HG03060 (cell line): Measurements from ENCODE around the gene S100A13.

Source experiments
- ATAC-seq: cut with Tn5 transposase; IDR thresholded peaks from one replicate; pipeline ENCODE4 v1.9.1; 2021; ENCODE audit warnings: low read depth, moderate number of reproducible peaks; ENCODE audit not compliant: unreplicated experiment

The S100A13 gene

DNA sequence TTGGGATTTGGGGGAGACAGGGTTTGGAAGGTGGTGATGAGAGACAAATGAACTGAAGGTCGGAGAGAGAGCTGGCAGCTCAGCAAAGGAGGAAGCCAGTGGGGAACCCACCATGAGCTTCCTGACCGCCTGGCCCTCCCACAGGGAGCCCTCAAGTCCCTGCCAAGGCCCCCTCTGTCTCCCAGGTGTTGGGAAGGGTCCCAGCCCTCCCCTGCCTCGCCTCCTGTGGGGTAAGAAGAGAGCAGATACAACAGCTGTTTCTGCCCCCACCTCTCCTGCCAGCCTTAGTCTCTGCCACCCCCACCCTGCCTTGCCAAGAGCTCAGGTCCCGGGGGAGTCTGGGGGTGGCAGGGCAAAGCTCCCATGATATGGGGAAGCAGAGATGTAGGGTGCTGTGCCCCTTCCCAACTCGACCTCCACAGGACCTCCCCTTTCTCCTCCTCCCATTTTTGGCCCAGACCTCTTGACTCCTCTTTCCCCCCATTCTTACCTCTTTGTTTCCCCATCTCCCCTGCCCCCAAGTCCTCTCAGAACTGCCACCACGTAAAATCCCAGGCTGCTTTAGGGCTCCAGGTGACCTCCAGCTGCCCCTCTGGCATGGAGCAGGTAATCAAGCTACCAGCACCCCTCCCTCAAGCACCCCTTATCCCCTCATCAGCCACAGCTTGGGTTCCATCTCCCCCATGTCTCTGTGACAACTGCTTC is 1.5 kb upstream of the S100A13 start:
- no peak for ATAC-seq

DNA sequence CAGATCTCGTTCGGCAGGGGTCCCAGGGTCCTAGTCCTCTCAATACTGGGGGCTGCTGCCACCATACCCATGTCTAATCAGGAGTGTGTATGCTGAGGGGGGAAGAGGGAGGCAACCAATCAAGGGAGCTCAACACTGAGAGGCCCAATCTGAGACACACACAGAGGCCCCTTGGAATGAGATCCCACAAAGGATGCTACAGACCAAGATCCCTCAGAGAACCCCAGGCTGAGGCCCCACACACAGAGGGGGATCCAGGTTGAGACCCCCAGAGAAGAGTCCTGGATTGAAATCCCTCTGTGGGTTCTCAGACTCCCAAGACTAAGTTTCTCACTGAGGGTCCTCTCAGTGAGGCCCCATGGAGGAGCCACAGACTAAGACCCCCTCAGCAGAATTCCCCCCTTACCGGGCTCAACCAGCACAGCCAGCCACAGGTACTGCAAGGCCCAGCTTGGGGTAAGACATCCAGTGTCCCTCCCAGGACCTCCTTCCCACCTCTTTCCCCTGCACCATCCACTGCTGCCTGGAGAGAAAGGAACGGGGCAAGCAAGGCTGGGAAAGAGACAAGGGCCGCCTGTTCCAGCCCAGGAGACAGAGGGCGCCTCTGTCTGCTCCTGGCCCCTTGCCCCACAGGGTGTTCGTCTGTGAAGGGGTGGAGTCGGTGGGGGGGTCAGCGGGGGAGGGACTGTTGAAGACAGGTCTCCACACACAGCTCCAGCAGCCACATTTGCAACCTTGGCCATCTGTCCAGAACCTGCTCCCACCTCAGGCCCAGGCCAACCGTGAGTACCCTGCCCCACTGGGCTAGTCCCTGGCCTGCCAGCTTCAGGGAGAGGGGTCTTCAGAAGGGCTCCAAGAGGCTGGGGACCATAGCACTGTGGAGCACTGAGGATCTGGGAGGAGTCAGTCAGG is 666 bp upstream of the S100A13 start, which contains the start of gene S100A1:
S100A1 (plus strand) TSS at position 720 of the 912 bp plus-strand sequence. CDS start 2,088 bp downstream, outside the sequence.
- ATAC-seq = no peak

- ATAC-seq = no peak
These were observed 815 bp downstream of the S100A13 start for GRCh38 chr1:153626477-153626903.

DNA sequence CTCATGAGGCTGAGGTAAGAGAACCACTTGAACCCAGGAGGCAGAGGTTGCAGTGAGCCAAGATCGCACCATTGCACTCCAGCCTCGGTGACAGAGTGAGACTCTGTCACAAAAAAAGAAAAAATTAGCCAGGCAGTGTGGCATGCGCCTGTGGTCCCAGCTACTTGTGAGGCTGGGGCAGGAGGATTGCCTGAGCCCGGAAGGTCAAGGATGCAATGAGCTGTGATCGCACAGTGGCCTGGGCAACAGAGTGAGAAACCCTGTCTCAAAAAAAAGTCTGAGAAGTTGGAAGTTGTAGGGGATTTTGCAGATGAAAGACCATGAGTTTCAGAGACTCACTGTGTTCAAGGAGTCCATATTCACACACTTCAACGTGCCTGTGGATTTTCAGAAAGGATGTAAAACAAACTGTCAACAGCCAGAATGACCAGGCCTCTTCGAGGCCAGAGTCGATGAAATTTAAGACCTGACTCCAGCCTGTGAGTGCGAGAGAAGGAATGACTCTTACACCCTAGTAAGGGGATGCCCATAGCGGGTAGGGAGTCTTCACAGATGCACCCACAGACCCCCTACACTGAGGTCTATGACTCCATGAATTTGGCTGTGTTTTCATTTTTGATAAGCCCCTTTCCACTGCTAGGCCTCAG is 2.2 kb downstream of the S100A13 start:
- no peak for ATAC-seq

- no peak for ATAC-seq
These were observed 4.2 kb downstream of the S100A13 start for GRCh38 chr1:153623101-153623500.

- no peak for ATAC-seq
These were observed 8.1 kb downstream of the S100A13 start for GRCh38 chr1:153619171-153619570.

DNA sequence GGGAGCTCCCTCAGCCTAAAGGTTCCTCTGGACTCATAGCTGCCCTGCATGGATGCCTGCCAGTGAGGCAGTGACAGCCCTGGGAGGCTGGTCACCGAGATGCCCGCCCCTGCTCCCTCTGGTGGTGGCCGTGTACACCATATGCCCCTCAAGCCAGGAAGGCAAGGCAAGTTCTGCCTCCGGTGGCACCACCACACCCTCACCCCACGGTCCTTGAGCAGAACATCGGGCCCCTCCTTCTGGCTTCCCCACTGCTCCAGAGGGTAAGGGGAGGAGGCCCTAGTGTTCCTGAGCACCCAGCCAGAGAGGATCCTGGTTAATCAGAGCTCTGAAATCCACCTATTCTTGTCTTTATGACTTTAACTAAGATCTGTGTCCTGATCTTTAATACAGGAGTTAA is 9.6 kb downstream of the S100A13 start:
- ATAC-seq = no peak

- ATAC-seq = no peak
These were observed 10.4 kb downstream of the S100A13 start for GRCh38 chr1:153616917-153617311.

DNA sequence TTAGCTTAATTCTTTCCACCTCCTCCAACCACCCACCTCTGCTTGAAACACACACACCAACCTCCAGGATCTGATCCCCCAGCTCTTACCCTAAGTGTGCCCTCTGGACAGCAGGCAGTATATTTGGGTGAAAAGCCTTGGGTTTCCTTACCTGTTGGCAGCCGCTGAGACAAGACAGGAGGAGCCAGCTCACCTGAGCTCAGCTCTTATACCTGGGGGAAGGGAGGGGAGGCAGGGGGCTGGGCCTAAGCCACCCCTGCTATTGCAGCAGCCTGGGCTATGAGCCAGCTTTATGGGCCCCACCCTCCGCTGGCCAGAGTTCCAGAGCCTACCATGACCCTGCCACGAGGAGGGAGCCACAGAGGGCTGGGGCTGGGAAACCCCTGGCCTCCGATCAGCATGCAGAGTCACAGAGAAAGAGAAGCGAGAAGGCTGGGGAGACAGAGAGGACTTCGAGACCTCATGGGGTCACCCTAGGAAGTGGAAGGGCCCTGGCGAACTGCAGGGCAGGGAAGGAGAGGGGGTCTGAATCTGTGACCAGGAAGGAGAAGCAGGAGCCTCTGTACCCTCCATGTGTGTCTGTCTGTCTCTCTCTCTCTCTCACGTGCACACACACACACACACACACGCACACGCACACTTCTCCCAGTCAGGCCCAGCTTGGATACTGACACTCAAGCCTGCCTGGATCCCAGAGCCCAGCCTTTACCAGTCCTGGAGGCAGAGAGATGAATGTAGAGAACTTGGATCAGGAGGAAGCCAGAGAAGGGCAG is 11.0 kb downstream of the S100A13 start, which contains the start of gene S100A14:
S100A14 (minus strand) TSS at position 182 of the 773 bp plus-strand sequence. CDS start 467 bp downstream, outside the sequence.
- no peak for ATAC-seq

GRCh38 chr1:153615406-153615805 is 11.9 kb downstream of the S100A13 start:
- ATAC-seq = no peak

- ATAC-seq = no peak
These were observed 12.4 kb downstream of the S100A13 start for GRCh38 chr1:153614906-153615305.

DNA sequence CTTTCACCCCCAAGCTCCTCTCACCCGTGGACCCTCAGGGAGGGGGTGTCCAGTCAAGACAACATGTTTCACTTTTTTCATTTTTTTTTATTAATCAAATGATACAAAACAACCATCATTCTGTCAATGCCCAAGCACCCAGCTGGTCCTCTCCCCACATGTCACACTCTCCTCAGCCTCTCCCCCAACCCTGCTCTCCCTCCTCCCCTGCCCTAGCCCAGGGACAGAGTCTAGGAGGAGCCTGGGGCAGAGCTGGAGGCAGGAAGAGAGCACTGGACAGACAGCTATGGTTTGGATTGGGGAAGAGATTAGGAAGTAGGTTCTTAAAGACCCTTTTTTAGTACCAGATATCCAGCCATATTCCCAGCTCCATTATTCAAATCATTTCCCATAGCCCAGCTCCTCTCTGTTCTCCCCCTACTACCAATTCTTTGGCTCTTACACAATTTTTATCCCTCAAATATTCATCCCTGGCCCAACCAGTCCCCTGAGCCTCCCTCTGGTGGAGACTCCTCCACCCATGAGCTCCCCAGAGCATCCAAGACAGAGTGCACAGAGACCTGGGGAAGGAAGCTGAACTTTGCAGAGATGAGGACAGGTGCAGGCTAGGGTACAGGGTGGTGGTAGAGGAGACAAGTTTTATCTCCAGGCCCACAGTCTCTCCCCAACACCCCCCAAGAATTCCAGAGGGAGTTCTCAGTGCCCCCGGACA is 13.0 kb downstream of the S100A13 start:
- ATAC-seq = no peak

DNA sequence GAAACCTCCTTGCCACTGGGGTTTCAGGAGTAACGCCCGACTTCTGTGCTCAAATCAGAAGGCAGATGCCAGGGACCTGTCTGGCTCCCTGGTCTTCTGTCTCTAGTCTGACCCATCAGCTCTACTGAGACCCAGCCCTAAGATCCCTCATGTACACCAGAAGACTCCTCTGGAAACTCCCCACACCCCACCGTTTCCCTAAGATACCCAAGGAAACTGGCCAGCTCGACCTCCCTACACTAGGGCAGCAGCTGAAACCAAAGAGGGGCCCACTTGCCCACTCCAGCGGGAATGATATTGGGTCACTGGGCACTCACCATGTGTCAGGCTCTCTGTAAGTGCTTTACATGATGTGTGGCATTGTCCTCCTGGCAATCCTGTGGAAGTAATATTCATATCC is 13.9 kb downstream of the S100A13 start:
- ATAC-seq = no peak

GRCh38 chr1:153612755-153613331 is 14.5 kb downstream of the S100A13 start, which contains the start of gene S100A16:
S100A16 (minus strand) TSS chr1:153613137; CDS start chr1:153608151, 4,986 bp downstream.
- ATAC-seq = no peak

DNA sequence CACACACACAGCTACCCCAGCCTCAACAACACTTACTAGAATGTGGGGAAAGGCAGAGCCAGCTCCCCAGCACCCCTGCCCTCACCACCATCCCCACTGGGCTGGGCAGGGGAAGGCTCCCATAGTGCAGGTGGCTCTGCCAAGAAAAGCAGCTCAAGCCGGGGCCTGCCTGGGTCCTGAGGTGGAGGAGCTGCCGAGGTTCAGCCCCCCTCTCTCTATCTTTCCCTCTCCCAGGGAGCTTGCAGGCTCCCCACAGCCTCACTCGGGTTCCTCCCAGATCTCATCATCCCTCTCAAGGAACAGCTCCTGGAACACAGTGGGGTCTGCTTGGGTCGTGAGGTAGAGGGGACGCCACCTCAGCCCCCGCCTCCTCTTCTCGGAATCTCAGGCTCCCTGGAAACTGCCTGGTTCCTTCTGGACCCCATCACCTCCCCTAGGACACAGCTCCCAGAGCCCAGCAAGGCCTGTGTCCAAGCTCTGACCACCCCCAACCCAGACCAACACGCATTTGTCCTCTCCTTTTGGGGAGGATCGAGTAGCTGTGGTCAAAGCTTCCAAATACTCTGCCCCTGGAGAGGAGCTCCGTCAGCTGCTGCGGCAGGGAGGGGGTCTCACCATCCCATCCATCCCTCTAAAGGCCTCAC is 15.1 kb downstream of the S100A13 start:
- ATAC-seq = no peak

DNA sequence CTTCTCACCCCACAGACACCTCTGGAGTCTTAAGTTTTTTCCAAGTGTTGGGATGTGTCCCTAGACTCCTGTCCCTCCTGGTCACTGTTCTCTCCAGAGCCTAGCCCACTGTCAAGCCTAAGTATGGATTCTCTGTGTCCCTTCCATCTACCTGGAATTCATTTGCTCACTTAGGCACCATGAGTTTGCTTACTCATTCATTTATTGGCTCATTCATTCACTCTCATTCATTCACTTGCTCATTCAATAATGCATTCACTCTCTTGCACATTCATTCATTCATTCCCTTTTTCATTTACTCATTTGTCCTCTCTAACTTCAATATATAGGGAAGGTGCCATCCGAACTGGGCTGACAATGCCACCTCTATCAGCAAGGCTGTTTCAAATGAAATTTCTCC is 15.9 kb downstream of the S100A13 start:
- no peak for ATAC-seq

DNA sequence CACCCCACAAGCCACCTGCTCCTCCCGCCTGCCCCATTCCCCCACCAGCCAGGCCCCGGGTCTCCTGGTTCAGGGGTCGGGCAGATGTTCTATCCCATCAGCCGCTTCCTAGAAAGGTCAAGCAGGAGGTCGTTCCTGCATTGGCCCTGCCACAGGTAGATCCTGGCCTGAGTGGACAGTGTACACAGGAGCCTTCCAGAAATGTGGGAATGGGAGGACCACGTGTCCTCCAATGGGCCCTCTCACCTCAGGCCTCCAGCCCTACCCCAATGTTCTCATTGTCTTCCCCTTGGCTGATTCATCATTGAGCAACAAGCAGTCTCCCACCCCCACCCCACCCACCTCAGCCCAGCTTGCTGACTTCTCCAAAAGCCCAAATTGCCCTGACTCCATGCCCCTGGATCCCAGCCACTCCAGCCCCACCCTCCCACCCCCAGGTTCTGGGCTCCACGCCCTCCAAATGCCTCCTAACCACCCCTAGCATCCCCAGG is 16.4 kb downstream of the S100A13 start:
- no peak for ATAC-seq

DNA sequence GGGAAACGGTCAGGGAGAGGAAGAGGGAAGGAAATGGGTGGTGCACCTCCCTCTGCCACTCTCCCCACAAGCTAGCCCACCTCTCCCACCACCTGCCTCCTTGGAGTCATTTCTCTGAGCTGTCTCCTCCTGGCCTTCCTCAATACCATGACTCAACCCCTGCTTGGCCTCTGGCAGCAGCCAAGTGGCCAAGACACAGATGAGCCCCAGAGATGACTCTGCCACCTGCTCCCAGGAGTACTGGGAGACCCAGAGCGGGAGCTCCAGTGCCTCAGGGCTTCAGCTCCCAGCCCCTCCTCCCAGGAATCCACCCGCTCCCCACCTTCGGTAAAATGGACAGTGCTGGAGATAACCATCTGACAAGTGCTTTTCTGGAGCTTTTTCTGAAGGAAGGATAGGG is 17.0 kb downstream of the S100A13 start:
- no peak for ATAC-seq

- ATAC-seq = no peak
These were observed 17.8 kb downstream of the S100A13 start for GRCh38 chr1:153609585-153609907.
